H1 (cell line): Measurements from ENCODE around the gene COL4A4. TPM values are rescaled to one million over a fixed set of nuclear protein-coding genes. Genes with fewer than 3 reads are reported as not detected.

Experiments used
- CHD2 ChIP-seq: IDR thresholded peaks from 2 replicates; pipeline ENCODE4 v1.6.1; 2012; ENCODE audit warnings: low read length, improper control_type of control experiment
- CHD7 ChIP-seq: fragments of 300-600 bp; sonication (generic); IDR thresholded peaks from 2 replicates; pipeline ENCODE4 v1.7.1; 2012; ENCODE audit warnings: low read length, moderate library complexity, mild to moderate bottlenecking, inconsistent platforms; ENCODE audit not compliant: insufficient replicate concordance
- POLR2A ChIP-seq, 2 experiments: IDR thresholded peaks; 1 replicate in 1 of 2; 2 replicates in 1 of 2; pipeline ENCODE4 v1.6.1; 2011; ENCODE audit warnings: low read depth in 2 of 2, low read length in 2 of 2, mild to moderate bottlenecking in 2 of 2; ENCODE audit errors: control extremely low read depth in 1 of 2
- SRF ChIP-seq: IDR thresholded peaks from 2 replicates; pipeline ENCODE4 v1.6.1; 2011; ENCODE audit warnings: mild to moderate bottlenecking, low read depth, low read length, moderate library complexity
- polyA plus RNA-seq, 7 experiments: library from polyadenylated mRNA; depleted of rRNA in 3 of 7; stranded (reverse) in 5 of 7; unstranded in 2 of 7; fragments of >200 nt in 5 of 7; fragments of 200-250 nt in 2 of 7; gene quantifications; 1 replicate in 5 of 7; 2 replicates in 1 of 7; 4 replicates in 1 of 7; pipeline versions ENCODE4 v1.2.1 to v1.2.3, GENCODE V29; 2011 to 2013; ENCODE audit warnings: missing spikeins in 2 of 7, mixed read lengths in 2 of 7
- total RNA-seq: library from RNA; stranded (reverse); fragmentation: NEBNext Ultra II Directional; extraction: Animal tissue kit (Norgen Biotek cat#: 25700); gene quantifications from 2 replicates; pipeline ENCODE4 v1.2.1, GENCODE V29; 2021

COL4A4 gene
- total and polyA plus RNA-seq, 2 of the 8 experiments (the other 6 are each of a cell fraction or from before 2014, with no cell fraction given), result 0.33 to 1.7 TPM

DNA sequence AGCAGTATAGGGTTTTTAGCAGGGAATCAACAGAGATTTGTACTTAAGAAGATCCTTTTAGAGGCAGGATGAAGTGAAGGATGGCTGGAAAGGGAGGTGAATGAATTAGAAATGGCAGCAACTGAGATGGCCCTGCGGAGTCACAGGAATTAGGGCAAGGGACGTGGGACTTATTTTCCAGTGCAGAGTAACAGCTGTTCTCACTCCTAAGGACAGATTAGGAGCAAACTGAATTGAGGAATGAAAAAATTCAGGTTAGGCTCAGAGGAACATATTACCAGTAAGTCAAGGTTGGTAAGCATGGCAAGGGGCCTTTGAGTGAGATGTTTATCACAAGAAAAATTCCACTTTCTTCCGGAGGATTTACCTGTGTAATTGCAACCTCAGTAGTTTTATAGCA lies 34.9 kb upstream of the COL4A4 start (continued):
- TF ChIP-seq CHD7 (no peak), CHD2 (no peak), POLR2A (IDR thresholded peaks at IDR 0.05; ENCODE audit: control extremely low read depth in 1 of 2, low read depth in 2 of 2, low read length in 2 of 2) (no peak), SRF (no peak)
